Measurements from ENCODE around the gene UBTD2. TPM values are rescaled to one million over a fixed set of nuclear protein-coding genes. Genes with fewer than 3 reads are reported as not detected.

Gene UBTD2
- total RNA-seq, 1 experiment from 2014 or later = 18.3 TPM

DNA sequence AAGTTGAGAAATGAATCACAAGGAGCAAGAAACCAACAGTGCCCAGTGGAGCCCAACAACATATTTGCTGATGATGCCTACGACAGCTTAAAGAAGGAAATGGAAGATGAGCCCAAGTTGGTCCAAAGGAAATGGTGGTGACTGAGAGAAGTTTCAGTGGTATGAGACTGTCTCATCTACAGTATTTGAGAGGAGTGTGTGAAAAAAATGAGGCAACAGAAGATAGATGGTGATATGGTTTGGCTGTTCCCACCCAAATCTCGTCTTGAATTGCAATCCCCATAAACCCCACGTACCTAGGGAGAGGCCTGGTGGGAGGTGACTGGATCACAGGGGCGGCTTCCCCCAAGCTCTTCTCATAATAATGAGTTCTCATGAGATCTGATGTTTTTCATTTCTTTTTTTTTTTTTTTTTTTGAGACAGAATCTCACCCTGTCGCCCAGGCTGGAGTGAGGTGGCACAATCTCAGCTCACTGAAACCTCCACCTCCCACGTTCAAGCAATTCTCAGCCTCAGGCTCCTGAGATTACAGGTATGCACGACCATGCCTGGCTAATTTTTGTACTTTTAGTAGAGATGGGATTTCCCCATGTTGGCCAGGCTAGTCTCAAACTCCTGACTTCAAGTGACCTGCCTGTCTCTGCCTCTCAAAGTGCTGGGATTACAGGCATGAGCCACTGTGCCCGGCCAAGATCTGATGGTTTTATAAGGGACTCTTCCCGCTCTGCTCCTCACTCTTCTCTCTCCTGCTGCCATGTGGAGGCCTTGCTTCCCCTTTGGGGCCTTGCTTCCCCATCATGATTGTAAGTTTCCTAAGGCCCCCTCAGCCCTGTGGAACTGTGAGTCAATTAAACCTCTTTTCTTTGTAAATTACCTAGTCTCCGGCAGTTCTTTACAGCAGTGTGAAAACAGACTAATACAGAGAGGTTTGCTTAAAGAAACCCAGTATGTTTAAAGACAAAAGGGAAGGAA lies 59.4 kb downstream of the UBTD2 start:
- Histone ChIP-seq H3K4me1 (ENCODE audit: insufficient read depth, low read length, poor library complexity, severe bottlenecking) (no peaks in the 10 kb centered on the region), H3K4me3 (ENCODE audit: low read depth, low read length, poor library complexity, severe bottlenecking) (no peak overlapping the region), H3K9me3 (ENCODE audit: low read depth, low read length, poor library complexity, severe bottlenecking) (peaks cover 3% of the 10 kb centered on the region), H3K36me3 (ENCODE audit: insufficient read depth, low read length, poor library complexity, severe bottlenecking) (peaks cover 18% of the 10 kb centered on the region), H3K27me3 (replicated peaks; ENCODE audit: insufficient read depth, low read depth, low read length, poor library complexity) (no peaks in the 10 kb centered on the region), H3K27ac (ENCODE audit: low read depth, low read length, poor library complexity, severe bottlenecking) (no peak overlapping the region)
- no peak for TF ChIP-seq CTCF (conservative IDR thresholded peaks at IDR 0.05; ENCODE audit: low read depth, low read length)
- TF ChIP-seq EZH2 (IDR thresholded peaks at IDR 0.05; ENCODE audit: borderline replicate concordance, low read depth, low read length, poor library complexity, severe bottlenecking) = no peak
- DNase-seq (ENCODE audit: low spot score) = no peak
- BruUV-seq (replicated peaks) = no TSS peak
- intact Hi-C loops (cut with micrococcal nuclease; ENCODE audit: unreplicated experiment) = no loop called here
- POLR2A ChIA-PET (ENCODE audit: low non-redundant PET) = no interaction called here
- CTCF ChIA-PET = interaction anchor here (0.6 kb wide), 1 partner anchor 413 kb away, joined by 4 read pairs; no protein-coding TSS in a partner anchor

DNA sequence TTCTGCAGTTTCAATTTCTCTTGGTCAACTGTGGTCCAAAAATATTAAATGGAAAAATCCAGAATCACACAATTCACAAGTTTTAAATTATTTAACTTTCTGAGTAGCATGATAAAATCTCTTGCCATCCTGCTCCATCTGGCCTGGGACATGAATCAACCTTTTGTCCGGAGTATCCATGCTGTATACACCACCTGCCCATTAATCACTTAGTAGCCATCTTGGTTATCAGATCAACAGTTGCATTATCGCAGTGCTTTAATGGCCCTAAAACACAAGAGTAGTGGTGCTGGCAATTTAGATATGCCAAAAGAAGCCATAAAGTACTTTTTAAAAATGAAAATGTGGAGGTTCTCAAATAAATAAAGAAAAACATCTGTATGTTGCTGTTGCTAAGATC lies 64.3 kb downstream of the UBTD2 start:
- no peaks in the 10 kb centered on the region for H3K4me1 ChIP-seq (ENCODE audit: insufficient read depth, low read length, poor library complexity, severe bottlenecking)
- H3K27me3 ChIP-seq (replicated peaks; ENCODE audit: insufficient read depth, low read depth, low read length, poor library complexity) = no peaks in the 10 kb centered on the region
- CTCF ChIA-PET = no interaction called here
- DNase-seq (ENCODE audit: low spot score) = no peak
- H3K36me3 ChIP-seq (ENCODE audit: insufficient read depth, low read length, poor library complexity, severe bottlenecking) = peaks cover 22% of the 10 kb centered on the region
- H3K9me3 ChIP-seq (ENCODE audit: low read depth, low read length, poor library complexity, severe bottlenecking) = peaks cover 5% of the 10 kb centered on the region
- intact Hi-C loops (cut with micrococcal nuclease; ENCODE audit: unreplicated experiment) = no loop called here
- BruUV-seq (replicated peaks) = no TSS peak
- POLR2A ChIA-PET (ENCODE audit: low non-redundant PET) = no interaction called here
- TF ChIP-seq CTCF (conservative IDR thresholded peaks at IDR 0.05; ENCODE audit: low read depth, low read length) = no peak
- TF ChIP-seq EZH2 (IDR thresholded peaks at IDR 0.05; ENCODE audit: borderline replicate concordance, low read depth, low read length, poor library complexity, severe bottlenecking) = no peak
- no peak overlapping the region for H3K4me3 ChIP-seq (ENCODE audit: low read depth, low read length, poor library complexity, severe bottlenecking)
- no peak overlapping the region for H3K27ac ChIP-seq (ENCODE audit: low read depth, low read length, poor library complexity, severe bottlenecking)

- Histone ChIP-seq H3K4me3 (ENCODE audit: low read depth, low read length, poor library complexity, severe bottlenecking) (no peak overlapping the region), H3K36me3 (ENCODE audit: insufficient read depth, low read length, poor library complexity, severe bottlenecking) (peaks cover 24% of the 10 kb centered on the region), H3K4me1 (ENCODE audit: insufficient read depth, low read length, poor library complexity, severe bottlenecking) (no peaks in the 10 kb centered on the region), H3K27ac (ENCODE audit: low read depth, low read length, poor library complexity, severe bottlenecking) (no peak overlapping the region), H3K9me3 (ENCODE audit: low read depth, low read length, poor library complexity, severe bottlenecking) (peaks cover 5% of the 10 kb centered on the region), H3K27me3 (replicated peaks; ENCODE audit: insufficient read depth, low read depth, low read length, poor library complexity) (no peaks in the 10 kb centered on the region)
- intact Hi-C loops (cut with micrococcal nuclease; ENCODE audit: unreplicated experiment) = no loop called here
- ChIA-PET POLR2A (ENCODE audit: low non-redundant PET) (no interaction called here), CTCF (no interaction called here)
- no peak for DNase-seq (ENCODE audit: low spot score)
- no peak for TF ChIP-seq CTCF (conservative IDR thresholded peaks at IDR 0.05; ENCODE audit: low read depth, low read length)
- no peak for TF ChIP-seq EZH2 (IDR thresholded peaks at IDR 0.05; ENCODE audit: borderline replicate concordance, low read depth, low read length, poor library complexity, severe bottlenecking)
- BruUV-seq (replicated peaks) = no TSS peak
Measured at GRCh38 chr5:172216345-172216744, 67.2 kb downstream of the UBTD2 start.

Data from A673 (cell line).